Astrocyte of the spinal cord (primary cell): ENCODE data around the gene ARHGEF39.

Source experiments
- DNase-seq: peaks from one replicate; pipeline ENCODE4 v3.0.0; 2011; ENCODE audit warnings: low read depth, low spot score
- H3K4me3 ChIP-seq: 2 replicates; pipeline ENCODE4 v1.5.1; 2011; ENCODE audit warnings: low read depth, mild to moderate bottlenecking, low read length, moderate library complexity
- CTCF ChIP-seq: IDR thresholded peaks from 2 replicates; pipeline ENCODE4 v1.5.1; 2012; ENCODE audit warnings: low read depth, mild to moderate bottlenecking, low read length, inconsistent platforms
- in situ Hi-C: cut with HindIII; loops from 2 replicates; pipeline ENCODE4 v1.10.0; 2017; ENCODE audit warnings: low sequenced_read_pairs

The ARHGEF39 gene

GRCh38 chr9:35679091-35679490, 14.1 kb upstream of the ARHGEF39 start:
- no peak overlapping the region for H3K4me3 ChIP-seq
- DNase-seq, result no peak
- in situ Hi-C loops, result no loop called here
- no peak for TF ChIP-seq CTCF

GRCh38 chr9:35675732-35676392, 10.9 kb upstream of the ARHGEF39 start:
- in situ Hi-C loops, result no loop called here
- no peak for DNase-seq
- H3K4me3 ChIP-seq, result peak overlapping the region; percentile 42
- no peak for TF ChIP-seq CTCF

- H3K4me3 ChIP-seq, result peak overlapping the region; percentile 42
- in situ Hi-C loops, result no loop called here
- TF ChIP-seq CTCF, result no peak
- no peak for DNase-seq
Observed at GRCh38 chr9:35675204-35675603, 10.2 kb upstream of the ARHGEF39 start.

- no peak for TF ChIP-seq CTCF
- no peak overlapping the region for H3K4me3 ChIP-seq
- in situ Hi-C loops, result no loop called here
- no peak for DNase-seq
Observed at GRCh38 chr9:35674025-35674361, 9.0 kb upstream of the ARHGEF39 start.

- in situ Hi-C loops, result no loop called here
- no peak within 1 kb of the TSS for H3K4me3 ChIP-seq
- DNase-seq, result no peak
- TF ChIP-seq CTCF, result no peak
Observed at GRCh38 chr9:35673132-35674024, 8.4 kb upstream of the ARHGEF39 start, which contains the start of gene CA9. Gene CA9 (plus strand): TSS chr9:35673928. CDS start chr9:35673960, 32 bp downstream.

- TF ChIP-seq CTCF, result no peak
- in situ Hi-C loops, result no loop called here
- no peak overlapping the region for H3K4me3 ChIP-seq
- peak; percentile 73 for DNase-seq
Observed at GRCh38 chr9:35669331-35670145, 4.5 kb upstream of the ARHGEF39 start.
